Gastroesophageal sphincter (tissue), 4 donors: ENCODE results near the gene TMX3. TPM values are rescaled to one million over a fixed set of nuclear protein-coding genes. Genes with fewer than 3 reads are reported as not detected.

Source experiments
- ATAC-seq: fragments of 150-250 bp; one replicate; pipeline ENCODE4 v1.9.1; 2016; ENCODE audit warnings: mild to moderate bottlenecking, moderate library complexity
- H3K27ac ChIP-seq, 4 donors: fragments of 200-600 bp; sonication (generic) in 3 of 4; 1 replicate in 3 of 4; 2 replicates in 1 of 4; pipeline ENCODE4 v1.5.1; 2016 to 2019
- H3K27me3 ChIP-seq: fragments of 200-600 bp; sonication (generic); one replicate; pipeline ENCODE4 v1.5.1; 2019
- H3K36me3 ChIP-seq, 2 donors: fragments of 200-600 bp; sonication (generic); one replicate each; pipeline ENCODE4 v1.5.1; 2019; ENCODE audit warnings: control low read depth in 1 of 2
- H3K4me1 ChIP-seq, 3 donors: fragments of 200-600 bp; sonication (generic); 1 replicate in 2 of 3; 2 replicates in 1 of 3; pipeline ENCODE4 v1.5.1; 2016 to 2019; ENCODE audit warnings: control low read depth in 2 of 3
- H3K4me3 ChIP-seq, 2 donors: fragments of 200-600 bp; sonication (generic); one replicate each; pipeline ENCODE4 v1.5.1; 2019; ENCODE audit warnings: mild to moderate bottlenecking in 1 of 2, moderate library complexity in 1 of 2
- H3K9me3 ChIP-seq, 3 donors: fragments of 200-600 bp; sonication (generic); one replicate each; pipeline ENCODE4 v1.5.1; 2017 to 2019; ENCODE audit warnings: control low read depth in 2 of 3
- CTCF ChIP-seq, 4 experiments: fragments of 200-600 bp in 2 of 4; fragments of 450-650 bp in 2 of 4; sonication (generic) in 1 of 4; IDR thresholded peaks; one replicate each; pipeline ENCODE4 v1.5.1; 2017 to 2019; ENCODE audit warnings: antibody characterized with exemption in 4 of 4, mild to moderate bottlenecking in 2 of 4, moderate library complexity in 2 of 4
- EP300 ChIP-seq: sonication (generic); formaldehyde crosslinking; IDR thresholded peaks from one replicate; pipeline ENCODE4 v1.6.1; 2017; ENCODE audit warnings: antibody characterized with exemption, mild to moderate bottlenecking
- POLR2A ChIP-seq, 2 donors: fragments of 450-650 bp; IDR thresholded peaks; one replicate each; pipeline ENCODE4 v1.6.1; 2017; ENCODE audit warnings: antibody characterized with exemption in 2 of 2, mild to moderate bottlenecking in 2 of 2, moderate library complexity in 1 of 2
- POLR2AphosphoS5 ChIP-seq: sonication (generic); formaldehyde crosslinking; IDR thresholded peaks from one replicate; pipeline ENCODE4 v1.6.1; 2017; ENCODE audit warnings: antibody characterized with exemption
- WGBS, 2 donors: methylation state at CpG; one replicate each; pipeline ENCODE4 v1.1.5; 2018; ENCODE audit warnings: low coverage in 1 of 2; 5-methylcytosine and 5-hydroxymethylcytosine counted together
- total RNA-seq, 4 donors: library from RNA; depleted of rRNA; stranded (reverse); fragments of >200 nt; gene quantifications; one replicate each; pipeline ENCODE4 v1.1.0, GENCODE V29; 2016

The TMX3 gene
- total RNA-seq, 4 donors from 2014 or later = 30.5 to 43.3 (median 33.3) TPM

GRCh38 chr18:68679528-68679927 is 35.4 kb downstream of the TMX3 start:
- Histone ChIP-seq H3K9me3 (no peaks in the 10 kb centered on the region), H3K27ac (peak overlapping the region in 2 of 4 donors; percentile 5 to 10), H3K4me3 (no peak overlapping the region), H3K36me3 (peaks cover 0 to 76% of the 10 kb centered on the region in 2 donors), H3K27me3 (no peaks in the 10 kb centered on the region), H3K4me1 (peaks cover 0 to 20% (median 0%) of the 10 kb centered on the region in 3 donors)
- peak; percentile 84 for ATAC-seq
- 36 to 57% methylated on average over 1 of the region's 1 CpG for WGBS, 2 donors
- TF ChIP-seq POLR2A (IDR thresholded peaks at IDR 0.05) (no peak), CTCF (IDR thresholded peaks at IDR 0.05) (no peak), POLR2AphosphoS5 (peak; percentile 75), EP300 (no peak)

GRCh38 chr18:68676913-68677312 is 38.0 kb downstream of the TMX3 start:
- H3K27ac ChIP-seq = no peak overlapping the region
- peaks cover 0 to 20% (median 0%) of the 10 kb centered on the region in 3 donors for H3K4me1 ChIP-seq
- no peak overlapping the region for H3K4me3 ChIP-seq
- no peak for ATAC-seq
- no peaks in the 10 kb centered on the region for H3K27me3 ChIP-seq
- H3K9me3 ChIP-seq = no peaks in the 10 kb centered on the region
- WGBS, 2 donors = 52 to 63% methylated on average over 2 of the region's 2 CpGs
- H3K36me3 ChIP-seq = peaks cover 0 to 60% of the 10 kb centered on the region in 2 donors
- TF ChIP-seq CTCF (IDR thresholded peaks at IDR 0.05) (no peak), POLR2AphosphoS5 (no peak), EP300 (no peak), POLR2A (IDR thresholded peaks at IDR 0.05) (no peak)

GRCh38 chr18:68667121-68667520 is 47.8 kb downstream of the TMX3 start:
- 18 to 45% methylated on average over 5 of the region's 5 CpGs for WGBS, 2 donors
- H3K9me3 ChIP-seq = no peaks in the 10 kb centered on the region
- no peak for ATAC-seq
- H3K27ac ChIP-seq = no peak overlapping the region
- no peaks in the 10 kb centered on the region for H3K27me3 ChIP-seq
- TF ChIP-seq CTCF (IDR thresholded peaks at IDR 0.05) (no peak), POLR2A (IDR thresholded peaks at IDR 0.05) (no peak), EP300 (no peak), POLR2AphosphoS5 (no peak)
- no peak overlapping the region for H3K4me3 ChIP-seq
- no peaks in the 10 kb centered on the region for H3K4me1 ChIP-seq
- no peaks in the 10 kb centered on the region for H3K36me3 ChIP-seq

- Histone ChIP-seq H3K4me3 (no peak overlapping the region), H3K27me3 (no peaks in the 10 kb centered on the region), H3K36me3 (no peaks in the 10 kb centered on the region), H3K4me1 (no peaks in the 10 kb centered on the region), H3K27ac (peak overlapping the region in 2 of 4 donors; percentile 15 to 30), H3K9me3 (no peaks in the 10 kb centered on the region)
- TF ChIP-seq EP300 (no peak), POLR2A (IDR thresholded peaks at IDR 0.05) (no peak), CTCF (IDR thresholded peaks at IDR 0.05) (no peak), POLR2AphosphoS5 (no peak)
- ATAC-seq = no peak
Measured at GRCh38 chr18:68666381-68666780, 48.5 kb downstream of the TMX3 start.

- TF ChIP-seq CTCF (IDR thresholded peaks at IDR 0.05) (no peak), POLR2A (IDR thresholded peaks at IDR 0.05) (no peak), POLR2AphosphoS5 (no peak), EP300 (no peak)
- Histone ChIP-seq H3K36me3 (no peaks in the 10 kb centered on the region), H3K9me3 (no peaks in the 10 kb centered on the region), H3K27me3 (no peaks in the 10 kb centered on the region), H3K27ac (peak overlapping the region in 2 of 4 donors; percentile 15 to 30), H3K4me3 (no peak overlapping the region), H3K4me1 (no peaks in the 10 kb centered on the region)
- no peak for ATAC-seq
- WGBS, 2 donors = 88 to 91% methylated on average over 1 of the region's 1 CpG
Measured at GRCh38 chr18:68665628-68666027, 49.3 kb downstream of the TMX3 start.
